Measurements from ENCODE around the gene CDC42SE2. TPM values are rescaled to one million over a fixed set of nuclear protein-coding genes. Genes with fewer than 3 reads are reported as not detected.

Gene CDC42SE2
- total RNA-seq, 1 experiment from 2014 or later, result 22.5 TPM

DNA sequence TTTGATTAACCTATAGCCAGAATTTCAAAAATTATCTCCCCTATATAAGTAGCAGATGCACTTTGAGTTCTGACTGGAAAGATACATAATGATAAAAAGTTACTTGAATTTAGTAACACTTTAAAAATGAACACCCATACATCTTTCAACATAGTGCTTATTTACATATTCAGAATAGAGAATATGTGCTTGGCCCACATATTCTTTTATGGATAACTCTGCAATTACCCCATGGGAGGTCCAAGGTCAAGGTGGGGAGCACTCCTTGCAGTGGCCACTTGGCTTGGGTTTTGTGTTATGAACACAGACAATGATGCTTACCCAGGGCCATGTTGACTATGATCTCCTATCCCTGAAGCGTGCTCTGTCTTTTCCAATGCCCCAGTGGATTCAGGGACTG is 169.3 kb downstream of the CDC42SE2 start (continued):
- TF ChIP-seq, protein P1, sequence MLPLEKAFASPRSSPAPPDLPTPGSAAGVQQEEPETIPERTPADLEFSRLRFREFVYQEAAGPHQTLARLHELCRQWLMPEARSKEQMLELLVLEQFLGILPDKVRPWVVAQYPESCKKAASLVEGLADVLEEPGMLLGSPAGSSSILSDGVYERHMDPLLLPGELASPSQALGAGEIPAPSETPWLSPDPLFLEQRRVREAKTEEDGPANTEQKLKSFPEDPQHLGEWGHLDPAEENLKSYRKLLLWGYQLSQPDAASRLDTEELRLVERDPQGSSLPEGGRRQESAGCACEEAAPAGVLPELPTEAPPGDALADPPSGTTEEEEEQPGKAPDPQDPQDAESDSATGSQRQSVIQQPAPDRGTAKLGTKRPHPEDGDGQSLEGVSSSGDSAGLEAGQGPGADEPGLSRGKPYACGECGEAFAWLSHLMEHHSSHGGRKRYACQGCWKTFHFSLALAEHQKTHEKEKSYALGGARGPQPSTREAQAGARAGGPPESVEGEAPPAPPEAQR (CRISPR knock-in tag; IDR thresholded peaks at IDR 0.05), result no peak
- TF ChIP-seq, protein P2, sequence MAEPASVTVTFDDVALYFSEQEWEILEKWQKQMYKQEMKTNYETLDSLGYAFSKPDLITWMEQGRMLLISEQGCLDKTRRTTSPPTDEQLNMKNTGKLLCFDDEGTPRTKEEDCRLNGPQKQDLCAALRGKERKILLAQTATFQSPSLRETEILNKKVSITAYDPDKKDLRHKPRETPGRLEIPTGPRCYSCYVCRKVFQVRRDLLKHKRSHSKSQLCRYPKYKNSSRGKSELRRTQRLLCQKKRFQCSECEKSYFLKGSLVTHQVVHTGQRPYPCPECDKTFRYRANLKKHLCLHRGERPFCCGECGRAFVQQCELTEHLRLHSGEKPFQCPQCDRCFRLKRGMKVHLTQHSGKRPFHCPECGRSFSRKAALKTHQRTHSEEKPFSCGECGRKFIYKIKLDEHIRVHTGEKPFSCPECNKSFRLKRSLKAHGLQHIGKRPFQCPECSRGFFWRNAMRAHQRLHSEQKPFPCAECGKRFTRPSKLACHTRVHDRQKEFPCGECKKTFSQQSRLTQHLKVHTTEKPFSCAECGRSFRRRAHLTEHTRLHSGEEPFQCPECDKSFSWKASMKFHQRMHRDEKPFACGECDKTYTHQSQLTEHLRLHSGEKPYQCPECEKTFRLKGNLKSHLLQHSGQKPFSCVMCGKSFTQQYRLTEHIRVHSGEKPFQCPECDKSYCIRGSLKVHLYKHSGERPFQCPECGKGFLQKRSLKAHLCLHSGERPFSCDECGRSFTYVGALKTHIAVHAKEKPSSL (CRISPR knock-in tag; conservative IDR thresholded peaks at IDR 0.05), result no peak
- TF ChIP-seq HMGA2 (CRISPR knock-in tag; IDR thresholded peaks at IDR 0.05), result no peak
- TF ChIP-seq IRF2 (CRISPR knock-in tag; IDR thresholded peaks at IDR 0.05; ENCODE audit: borderline replicate concordance, low read depth), result no peak

DNA sequence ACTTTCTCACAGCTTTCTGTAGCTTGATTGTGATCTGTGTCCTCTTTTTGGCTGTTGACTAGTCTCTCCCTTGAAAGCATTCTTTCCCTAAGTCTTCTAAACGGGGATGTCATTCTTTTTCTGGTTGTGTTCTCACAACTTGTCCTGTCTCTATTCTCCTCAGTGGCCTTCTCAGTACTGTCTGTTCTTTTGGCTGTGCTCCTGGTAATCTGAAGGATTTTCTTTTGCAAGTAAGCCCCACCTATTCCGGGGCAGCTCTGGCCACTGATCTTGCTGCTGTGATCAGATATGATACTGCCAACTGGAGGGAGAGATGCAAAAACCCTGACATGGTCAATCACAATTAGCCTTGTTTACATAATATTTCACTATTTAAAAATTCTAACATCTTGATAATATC is 172.2 kb downstream of the CDC42SE2 start:
- Mint-ChIP-seq H3K4me1 (no peaks in the 10 kb centered on the region), H3K4me3 (no peak overlapping the region), H3K9me3 (no peaks in the 10 kb centered on the region), H3K27ac (no peak overlapping the region), H3K36me3 (peaks cover 61% of the 10 kb centered on the region), H3K27me3 (ENCODE audit: low read depth) (no peaks in the 10 kb centered on the region)
- DNase-seq (ENCODE audit: low spot score), result no peak
- POLR2A ChIA-PET, result no interaction called here
- CTCF ChIA-PET, result no interaction called here
- no peak for ATAC-seq
- TF ChIP-seq CREB1 (CRISPR knock-in tag; IDR thresholded peaks at IDR 0.05) (no peak), MXD4 (CRISPR knock-in tag; IDR thresholded peaks at IDR 0.05; ENCODE audit: borderline replicate concordance) (no peak), JAZF1 (CRISPR knock-in tag; IDR thresholded peaks at IDR 0.05) (no peak), ZNF317 (CRISPR knock-in tag; IDR thresholded peaks at IDR 0.05; ENCODE audit: borderline replicate concordance, low read depth) (no peak), ZNF396 (CRISPR knock-in tag; IDR thresholded peaks at IDR 0.05; ENCODE audit: borderline replicate concordance) (no peak), SOX15 (CRISPR knock-in tag; IDR thresholded peaks at IDR 0.05) (no peak), ZNF219 (CRISPR knock-in tag; IDR thresholded peaks at IDR 0.05; ENCODE audit: borderline replicate concordance) (no peak), ZNF232 (CRISPR knock-in tag; IDR thresholded peaks at IDR 0.05) (no peak), CREM (CRISPR knock-in tag; IDR thresholded peaks at IDR 0.05) (no peak), ELF4 (CRISPR knock-in tag; IDR thresholded peaks at IDR 0.05; ENCODE audit: low read depth) (no peak)
- TF ChIP-seq, protein P3, sequence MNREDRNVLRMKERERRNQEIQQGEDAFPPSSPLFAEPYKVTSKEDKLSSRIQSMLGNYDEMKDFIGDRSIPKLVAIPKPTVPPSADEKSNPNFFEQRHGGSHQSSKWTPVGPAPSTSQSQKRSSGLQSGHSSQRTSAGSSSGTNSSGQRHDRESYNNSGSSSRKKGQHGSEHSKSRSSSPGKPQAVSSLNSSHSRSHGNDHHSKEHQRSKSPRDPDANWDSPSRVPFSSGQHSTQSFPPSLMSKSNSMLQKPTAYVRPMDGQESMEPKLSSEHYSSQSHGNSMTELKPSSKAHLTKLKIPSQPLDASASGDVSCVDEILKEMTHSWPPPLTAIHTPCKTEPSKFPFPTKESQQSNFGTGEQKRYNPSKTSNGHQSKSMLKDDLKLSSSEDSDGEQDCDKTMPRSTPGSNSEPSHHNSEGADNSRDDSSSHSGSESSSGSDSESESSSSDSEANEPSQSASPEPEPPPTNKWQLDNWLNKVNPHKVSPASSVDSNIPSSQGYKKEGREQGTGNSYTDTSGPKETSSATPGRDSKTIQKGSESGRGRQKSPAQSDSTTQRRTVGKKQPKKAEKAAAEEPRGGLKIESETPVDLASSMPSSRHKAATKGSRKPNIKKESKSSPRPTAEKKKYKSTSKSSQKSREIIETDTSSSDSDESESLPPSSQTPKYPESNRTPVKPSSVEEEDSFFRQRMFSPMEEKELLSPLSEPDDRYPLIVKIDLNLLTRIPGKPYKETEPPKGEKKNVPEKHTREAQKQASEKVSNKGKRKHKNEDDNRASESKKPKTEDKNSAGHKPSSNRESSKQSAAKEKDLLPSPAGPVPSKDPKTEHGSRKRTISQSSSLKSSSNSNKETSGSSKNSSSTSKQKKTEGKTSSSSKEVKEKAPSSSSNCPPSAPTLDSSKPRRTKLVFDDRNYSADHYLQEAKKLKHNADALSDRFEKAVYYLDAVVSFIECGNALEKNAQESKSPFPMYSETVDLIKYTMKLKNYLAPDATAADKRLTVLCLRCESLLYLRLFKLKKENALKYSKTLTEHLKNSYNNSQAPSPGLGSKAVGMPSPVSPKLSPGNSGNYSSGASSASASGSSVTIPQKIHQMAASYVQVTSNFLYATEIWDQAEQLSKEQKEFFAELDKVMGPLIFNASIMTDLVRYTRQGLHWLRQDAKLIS (CRISPR knock-in tag; IDR thresholded peaks at IDR 0.05; ENCODE audit: borderline replicate concordance), result no peak
- TF ChIP-seq, protein P4, sequence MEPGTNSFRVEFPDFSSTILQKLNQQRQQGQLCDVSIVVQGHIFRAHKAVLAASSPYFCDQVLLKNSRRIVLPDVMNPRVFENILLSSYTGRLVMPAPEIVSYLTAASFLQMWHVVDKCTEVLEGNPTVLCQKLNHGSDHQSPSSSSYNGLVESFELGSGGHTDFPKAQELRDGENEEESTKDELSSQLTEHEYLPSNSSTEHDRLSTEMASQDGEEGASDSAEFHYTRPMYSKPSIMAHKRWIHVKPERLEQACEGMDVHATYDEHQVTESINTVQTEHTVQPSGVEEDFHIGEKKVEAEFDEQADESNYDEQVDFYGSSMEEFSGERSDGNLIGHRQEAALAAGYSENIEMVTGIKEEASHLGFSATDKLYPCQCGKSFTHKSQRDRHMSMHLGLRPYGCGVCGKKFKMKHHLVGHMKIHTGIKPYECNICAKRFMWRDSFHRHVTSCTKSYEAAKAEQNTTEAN (CRISPR knock-in tag; IDR thresholded peaks at IDR 0.05), result no peak

DNA sequence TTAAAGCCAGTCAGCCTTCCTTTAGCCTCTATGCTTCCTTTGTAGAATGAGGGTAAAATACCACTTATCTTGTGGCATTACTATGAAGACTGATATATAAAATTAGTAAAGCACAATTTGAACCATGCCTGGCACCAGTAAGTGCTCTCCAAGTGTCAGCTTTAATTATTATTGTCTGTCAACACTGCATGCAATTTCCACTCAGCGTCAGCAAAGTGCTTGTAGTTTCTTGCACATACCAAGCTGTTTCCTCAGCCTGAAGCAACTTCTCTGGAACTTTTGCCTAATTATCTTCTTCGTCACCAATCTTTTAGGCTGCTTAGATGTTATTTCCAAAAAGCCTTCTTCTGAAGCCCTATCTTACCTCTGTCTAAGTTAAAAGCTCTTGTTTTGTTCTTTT is 177.3 kb downstream of the CDC42SE2 start:
- Mint-ChIP-seq H3K4me3 (no peak overlapping the region), H3K36me3 (peaks cover 36% of the 10 kb centered on the region), H3K9me3 (no peaks in the 10 kb centered on the region), H3K27ac (no peak overlapping the region), H3K27me3 (ENCODE audit: low read depth) (no peaks in the 10 kb centered on the region), H3K4me1 (no peaks in the 10 kb centered on the region)
- POLR2A ChIA-PET, result no interaction called here
- DNase-seq (ENCODE audit: low spot score) (no peak), ATAC-seq (no peak)
- CTCF ChIA-PET, result no interaction called here
- TF ChIP-seq SOX15 (CRISPR knock-in tag; IDR thresholded peaks at IDR 0.05) (no peak), GTF2I (CRISPR knock-in tag; conservative IDR thresholded peaks at IDR 0.05) (no peak)
- TF ChIP-seq, protein P5, sequence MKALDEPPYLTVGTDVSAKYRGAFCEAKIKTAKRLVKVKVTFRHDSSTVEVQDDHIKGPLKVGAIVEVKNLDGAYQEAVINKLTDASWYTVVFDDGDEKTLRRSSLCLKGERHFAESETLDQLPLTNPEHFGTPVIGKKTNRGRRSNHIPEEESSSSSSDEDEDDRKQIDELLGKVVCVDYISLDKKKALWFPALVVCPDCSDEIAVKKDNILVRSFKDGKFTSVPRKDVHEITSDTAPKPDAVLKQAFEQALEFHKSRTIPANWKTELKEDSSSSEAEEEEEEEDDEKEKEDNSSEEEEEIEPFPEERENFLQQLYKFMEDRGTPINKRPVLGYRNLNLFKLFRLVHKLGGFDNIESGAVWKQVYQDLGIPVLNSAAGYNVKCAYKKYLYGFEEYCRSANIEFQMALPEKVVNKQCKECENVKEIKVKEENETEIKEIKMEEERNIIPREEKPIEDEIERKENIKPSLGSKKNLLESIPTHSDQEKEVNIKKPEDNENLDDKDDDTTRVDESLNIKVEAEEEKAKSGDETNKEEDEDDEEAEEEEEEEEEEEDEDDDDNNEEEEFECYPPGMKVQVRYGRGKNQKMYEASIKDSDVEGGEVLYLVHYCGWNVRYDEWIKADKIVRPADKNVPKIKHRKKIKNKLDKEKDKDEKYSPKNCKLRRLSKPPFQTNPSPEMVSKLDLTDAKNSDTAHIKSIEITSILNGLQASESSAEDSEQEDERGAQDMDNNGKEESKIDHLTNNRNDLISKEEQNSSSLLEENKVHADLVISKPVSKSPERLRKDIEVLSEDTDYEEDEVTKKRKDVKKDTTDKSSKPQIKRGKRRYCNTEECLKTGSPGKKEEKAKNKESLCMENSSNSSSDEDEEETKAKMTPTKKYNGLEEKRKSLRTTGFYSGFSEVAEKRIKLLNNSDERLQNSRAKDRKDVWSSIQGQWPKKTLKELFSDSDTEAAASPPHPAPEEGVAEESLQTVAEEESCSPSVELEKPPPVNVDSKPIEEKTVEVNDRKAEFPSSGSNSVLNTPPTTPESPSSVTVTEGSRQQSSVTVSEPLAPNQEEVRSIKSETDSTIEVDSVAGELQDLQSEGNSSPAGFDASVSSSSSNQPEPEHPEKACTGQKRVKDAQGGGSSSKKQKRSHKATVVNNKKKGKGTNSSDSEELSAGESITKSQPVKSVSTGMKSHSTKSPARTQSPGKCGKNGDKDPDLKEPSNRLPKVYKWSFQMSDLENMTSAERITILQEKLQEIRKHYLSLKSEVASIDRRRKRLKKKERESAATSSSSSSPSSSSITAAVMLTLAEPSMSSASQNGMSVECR (CRISPR knock-in tag; IDR thresholded peaks at IDR 0.05; ENCODE audit: borderline replicate concordance), result no peak
- TF ChIP-seq, protein P6, sequence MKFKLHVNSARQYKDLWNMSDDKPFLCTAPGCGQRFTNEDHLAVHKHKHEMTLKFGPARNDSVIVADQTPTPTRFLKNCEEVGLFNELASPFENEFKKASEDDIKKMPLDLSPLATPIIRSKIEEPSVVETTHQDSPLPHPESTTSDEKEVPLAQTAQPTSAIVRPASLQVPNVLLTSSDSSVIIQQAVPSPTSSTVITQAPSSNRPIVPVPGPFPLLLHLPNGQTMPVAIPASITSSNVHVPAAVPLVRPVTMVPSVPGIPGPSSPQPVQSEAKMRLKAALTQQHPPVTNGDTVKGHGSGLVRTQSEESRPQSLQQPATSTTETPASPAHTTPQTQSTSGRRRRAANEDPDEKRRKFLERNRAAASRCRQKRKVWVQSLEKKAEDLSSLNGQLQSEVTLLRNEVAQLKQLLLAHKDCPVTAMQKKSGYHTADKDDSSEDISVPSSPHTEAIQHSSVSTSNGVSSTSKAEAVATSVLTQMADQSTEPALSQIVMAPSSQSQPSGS (CRISPR knock-in tag; IDR thresholded peaks at IDR 0.05; ENCODE audit: borderline replicate concordance, low read depth), result no peak
